ENCODE measurements around the gene XDH.

The XDH gene

GRCh38 chr2:31333046-31333445, 81.5 kb downstream of the XDH start:
- DNase-seq (ENCODE audit: low read depth in 3 of 3, low spot score in 1 of 3) = no peak

GRCh38 chr2:31332521-31332920, 82.0 kb downstream of the XDH start:
- no peak for DNase-seq (ENCODE audit: low read depth in 3 of 3, low spot score in 1 of 3)

- DNase-seq (ENCODE audit: low read depth in 3 of 3, low spot score in 1 of 3) = no peak
Observed at GRCh38 chr2:31331156-31331555, 83.4 kb downstream of the XDH start.

GRCh38 chr2:31329081-31329625, 85.4 kb downstream of the XDH start:
- no peak for DNase-seq (ENCODE audit: low read depth in 3 of 3, low spot score in 1 of 3)

- no peak for DNase-seq (ENCODE audit: low read depth in 3 of 3, low spot score in 1 of 3)
Observed at GRCh38 chr2:31328026-31328425, 86.5 kb downstream of the XDH start.

- no peak for DNase-seq (ENCODE audit: low read depth in 3 of 3, low spot score in 1 of 3)
Observed at GRCh38 chr2:31327505-31327904, 87.0 kb downstream of the XDH start.

GRCh38 chr2:31324016-31324633, 90.4 kb downstream of the XDH start:
- DNase-seq (ENCODE audit: low read depth in 3 of 3, low spot score in 1 of 3) = no peak

- DNase-seq (ENCODE audit: low read depth in 3 of 3, low spot score in 1 of 3) = no peak
Observed at GRCh38 chr2:31322371-31322770, 92.2 kb downstream of the XDH start.

- DNase-seq (ENCODE audit: low read depth in 3 of 3, low spot score in 1 of 3) = no peak
Observed at GRCh38 chr2:31319406-31320175, 95.0 kb downstream of the XDH start.

- DNase-seq (ENCODE audit: low read depth in 3 of 3, low spot score in 1 of 3) = no peak
Observed at GRCh38 chr2:31318361-31319336, 95.9 kb downstream of the XDH start.

- DNase-seq (ENCODE audit: low read depth in 3 of 3, low spot score in 1 of 3) = no peak
Observed at GRCh38 chr2:31317396-31317795, 97.1 kb downstream of the XDH start.

GRCh38 chr2:31314761-31315160, 99.8 kb downstream of the XDH start:
- no peak for DNase-seq (ENCODE audit: low read depth in 3 of 3, low spot score in 1 of 3)

GRCh38 chr2:31312898-31313297, 101.6 kb downstream of the XDH start:
- no peak for DNase-seq (ENCODE audit: low read depth in 3 of 3, low spot score in 1 of 3)

GRCh38 chr2:31304816-31305215, 109.7 kb downstream of the XDH start:
- DNase-seq (ENCODE audit: low read depth in 3 of 3, low spot score in 1 of 3) = no peak

GRCh38 chr2:31302940-31303563, 111.5 kb downstream of the XDH start:
- DNase-seq (ENCODE audit: low read depth in 3 of 3, low spot score in 1 of 3) = no peak

GRCh38 chr2:31300309-31300708, 114.2 kb downstream of the XDH start:
- DNase-seq (ENCODE audit: low read depth in 3 of 3, low spot score in 1 of 3) = no peak

GRCh38 chr2:31299547-31299946, 115.0 kb downstream of the XDH start:
- no peak for DNase-seq (ENCODE audit: low read depth in 3 of 3, low spot score in 1 of 3)

GRCh38 chr2:31297751-31298150, 116.8 kb downstream of the XDH start:
- no peak for DNase-seq (ENCODE audit: low read depth in 3 of 3, low spot score in 1 of 3)

GRCh38 chr2:31296641-31297287, 117.8 kb downstream of the XDH start:
- DNase-seq (ENCODE audit: low read depth in 3 of 3, low spot score in 1 of 3) = no peak

GRCh38 chr2:31294196-31294595, 120.3 kb downstream of the XDH start:
- no peak for DNase-seq (ENCODE audit: low read depth in 3 of 3, low spot score in 1 of 3)

Measured in stimulated activated CD4-positive, alpha-beta T cell treated with anti-CD3 and anti-CD28 coated beads, TNF-alpha, amount 100 ng/mL, for 1 hour (primary cell).